GM21381 (cell line): Measurements from ENCODE around the gene TMCC3.
"Not testable (repeated sequence)": the region's sequence is repeated elsewhere in the genome, so short reads cannot be mapped to it uniquely, and the experiment has no call there.

Source experiments
- ATAC-seq: cut with Tn5 transposase; IDR thresholded peaks from one replicate; pipeline ENCODE4 v1.9.1; 2021; ENCODE audit warnings: mild to moderate bottlenecking, moderate library complexity; ENCODE audit not compliant: unreplicated experiment

TMCC3 gene

GRCh38 chr12:94636462-94637085 lies 13.8 kb downstream of the TMCC3 start:
- ATAC-seq: no peak

- ATAC-seq: no peak
Observed at GRCh38 chr12:94634717-94635116, 15.6 kb downstream of the TMCC3 start.

GRCh38 chr12:94633401-94633800 lies 17.0 kb downstream of the TMCC3 start:
- ATAC-seq: no peak

- ATAC-seq: no peak
Observed at GRCh38 chr12:94631058-94631457, 19.3 kb downstream of the TMCC3 start.

GRCh38 chr12:94628819-94629472 lies 21.4 kb downstream of the TMCC3 start:
- ATAC-seq: no peak

GRCh38 chr12:94628369-94628768 lies 22.0 kb downstream of the TMCC3 start:
- ATAC-seq: no peak

GRCh38 chr12:94625531-94625930 lies 24.8 kb downstream of the TMCC3 start:
- ATAC-seq: no peak

GRCh38 chr12:94623161-94623920 lies 27.0 kb downstream of the TMCC3 start:
- no peak for ATAC-seq

- ATAC-seq: no peak
Observed at GRCh38 chr12:94622475-94622874, 27.9 kb downstream of the TMCC3 start.

GRCh38 chr12:94621662-94622359 lies 28.5 kb downstream of the TMCC3 start:
- ATAC-seq: peak; percentile 96

- no peak for ATAC-seq
Observed at GRCh38 chr12:94620621-94621020, 29.7 kb downstream of the TMCC3 start.

- no peak for ATAC-seq
Observed at GRCh38 chr12:94618995-94619695, 31.2 kb downstream of the TMCC3 start.

- ATAC-seq: no peak
Observed at GRCh38 chr12:94617101-94617500, 33.3 kb downstream of the TMCC3 start.

GRCh38 chr12:94616203-94616729 lies 34.1 kb downstream of the TMCC3 start:
- no peak for ATAC-seq

GRCh38 chr12:94615260-94616181 lies 34.8 kb downstream of the TMCC3 start:
- ATAC-seq: no peak

- no peak for ATAC-seq
Observed at GRCh38 chr12:94614288-94614721, 36.1 kb downstream of the TMCC3 start.

- no peak for ATAC-seq
Observed at GRCh38 chr12:94609917-94610443, 40.4 kb downstream of the TMCC3 start.

GRCh38 chr12:94606810-94607209 lies 43.5 kb downstream of the TMCC3 start:
- not testable (repeated sequence) for ATAC-seq

- ATAC-seq: no peak
Observed at GRCh38 chr12:94604366-94604698, 46.0 kb downstream of the TMCC3 start.
